Activated T-cell treated with anti-CD3 and anti-CD28 coated beads for 24 hours (primary cell): Measurements from ENCODE around the gene DVL1.
A peak's percentile ranks its signal among the peaks of the same experiment; 100 is the strongest.

ENCODE experiments used
- DNase-seq: peaks from one replicate; pipeline ENCODE4 v3.0.0-alpha.2; 2020; ENCODE audit warnings: low read depth

The DVL1 gene

GRCh38 chr1:1295154-1295923, 53.9 kb downstream of the DVL1 start:
- no peak for DNase-seq

DNA sequence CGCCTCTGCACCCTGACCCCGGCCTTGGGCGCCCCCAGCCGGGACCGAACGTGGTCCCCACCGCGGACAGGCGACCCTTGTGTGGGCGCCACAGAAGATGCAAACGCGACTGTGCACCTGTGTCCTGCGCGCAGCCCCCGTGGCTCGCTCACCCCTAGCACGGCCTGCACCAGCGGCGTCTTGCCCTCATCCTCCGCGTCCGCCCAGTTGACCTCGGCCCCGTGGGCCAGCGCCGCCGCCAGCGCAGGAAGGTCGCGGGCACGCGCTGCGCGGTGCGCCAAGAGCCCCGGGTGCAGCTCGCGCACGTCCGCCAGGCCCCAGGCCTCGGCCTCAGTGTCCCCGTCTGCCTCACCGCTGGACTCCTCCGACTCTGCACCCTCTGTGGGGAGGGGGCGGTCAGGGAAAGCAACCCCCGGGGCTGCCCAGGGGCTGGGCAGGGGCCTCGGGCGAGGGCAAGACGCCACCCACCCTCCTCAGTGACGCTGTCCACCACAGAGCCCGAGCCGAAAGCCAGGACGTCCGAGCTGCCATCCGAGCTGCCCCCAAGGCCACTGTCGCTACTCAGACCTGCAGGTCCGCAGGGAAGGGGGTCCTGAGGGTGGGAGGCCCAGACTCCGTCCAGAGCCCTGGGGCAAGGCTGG, 54.8 kb downstream of the DVL1 start:
- no peak for DNase-seq

- DNase-seq: no peak
Measured at GRCh38 chr1:1293263-1294249, 55.7 kb downstream of the DVL1 start.

DNA sequence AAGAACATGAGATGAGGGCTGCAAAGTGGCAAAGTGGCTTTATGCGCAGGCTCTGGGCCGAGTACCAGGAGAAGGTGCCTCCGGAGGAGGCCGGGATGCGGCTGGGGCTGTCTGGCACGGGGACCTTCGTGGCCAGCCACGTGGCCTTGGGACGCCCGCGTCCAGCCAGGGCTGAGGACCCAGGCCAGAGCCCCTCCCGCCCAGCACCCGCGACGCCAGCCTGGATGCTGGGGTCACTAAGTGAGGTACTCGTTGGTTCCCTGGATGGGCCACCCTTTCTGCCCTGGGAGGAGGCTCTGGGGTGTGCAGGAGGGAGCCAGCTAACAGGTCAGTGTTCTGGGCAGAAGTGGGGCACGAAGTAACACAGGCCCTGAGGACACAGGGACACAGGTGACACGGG, 56.4 kb downstream of the DVL1 start:
- no peak for DNase-seq

GRCh38 chr1:1292442-1292779, 56.8 kb downstream of the DVL1 start:
- no peak for DNase-seq

- DNase-seq: peak; percentile 51
Measured at GRCh38 chr1:1291548-1292441, 57.4 kb downstream of the DVL1 start.

DNA sequence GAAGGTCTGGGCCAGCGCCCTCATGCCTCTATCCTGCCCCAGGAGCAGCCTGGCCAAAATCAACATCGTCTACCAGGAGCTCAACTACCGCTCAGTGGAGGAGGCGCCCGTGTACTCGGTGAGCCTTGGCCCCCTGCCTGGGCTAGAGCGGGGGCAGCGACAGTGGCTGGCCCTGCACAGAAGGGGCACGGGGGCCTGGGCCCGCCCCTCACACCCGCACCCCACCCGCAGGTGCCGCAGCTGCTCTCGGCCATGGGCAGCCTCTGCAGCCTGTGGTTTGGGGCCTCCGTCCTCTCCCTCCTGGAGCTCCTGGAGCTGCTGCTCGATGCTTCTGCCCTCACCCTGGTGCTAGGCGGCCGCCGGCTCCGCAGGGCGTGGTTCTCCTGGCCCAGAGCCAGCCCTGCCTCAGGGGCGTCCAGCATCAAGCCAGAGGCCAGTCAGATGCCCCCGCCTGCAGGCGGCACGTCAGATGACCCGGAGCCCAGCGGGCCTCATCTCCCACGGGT, 58.1 kb downstream of the DVL1 start:
- no peak for DNase-seq

DNA sequence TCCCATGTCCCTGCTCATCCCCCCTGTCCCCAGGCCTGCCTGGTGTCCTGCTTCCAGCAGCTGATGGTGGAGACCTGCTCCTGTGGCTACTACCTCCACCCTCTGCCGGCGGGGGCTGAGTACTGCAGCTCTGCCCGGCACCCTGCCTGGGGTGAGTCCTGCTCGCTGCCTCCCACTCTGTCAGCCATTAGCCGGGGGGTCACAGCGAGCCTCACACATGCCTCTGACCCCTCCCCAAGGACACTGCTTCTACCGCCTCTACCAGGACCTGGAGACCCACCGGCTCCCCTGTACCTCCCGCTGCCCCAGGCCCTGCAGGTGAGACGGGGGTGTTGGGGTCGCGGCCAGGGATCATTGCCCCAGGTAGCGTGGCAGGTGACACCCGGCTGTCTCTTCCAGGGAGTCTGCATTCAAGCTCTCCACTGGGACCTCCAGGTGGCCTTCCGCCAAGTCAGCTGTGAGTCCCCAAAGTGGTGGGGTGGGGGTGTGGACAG, 58.9 kb downstream of the DVL1 start:
- peak; percentile 55 for DNase-seq

DNA sequence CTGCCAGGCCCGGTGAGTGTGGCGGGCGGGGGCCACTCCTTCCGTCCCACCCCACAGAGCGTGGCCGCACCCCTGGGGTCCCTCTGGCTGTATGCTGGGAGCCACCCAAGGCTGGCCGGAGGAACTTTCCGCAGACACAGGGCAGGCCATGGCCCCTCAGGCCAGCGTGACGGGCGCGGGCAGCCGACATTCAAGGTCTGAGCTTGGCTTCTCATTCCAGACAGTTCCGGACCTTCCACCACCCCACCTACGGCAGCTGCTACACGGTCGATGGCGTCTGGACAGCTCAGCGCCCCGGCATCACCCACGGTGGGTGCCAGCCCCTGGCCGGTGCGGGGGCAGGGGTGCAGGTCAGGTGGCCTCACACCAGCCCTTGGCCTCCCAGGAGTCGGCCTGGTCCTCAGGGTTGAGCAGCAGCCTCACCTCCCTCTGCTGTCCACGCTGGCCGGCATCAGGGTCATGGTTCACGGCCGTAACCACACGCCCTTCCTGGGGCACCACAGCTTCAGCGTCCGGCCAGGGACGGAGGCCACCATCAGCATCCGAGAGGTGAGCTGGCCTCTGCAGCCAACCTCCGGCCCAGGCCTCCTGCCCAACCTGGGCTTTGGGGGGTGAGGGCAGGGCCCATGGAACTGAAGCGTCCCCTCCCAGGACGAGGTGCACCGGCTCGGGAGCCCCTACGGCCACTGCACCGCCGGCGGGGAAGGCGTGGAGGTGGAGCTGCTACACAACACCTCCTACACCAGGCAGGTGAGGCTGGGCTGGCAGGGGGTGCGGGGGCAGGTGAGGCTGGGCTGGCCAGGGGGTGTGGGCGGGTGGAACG, 61.7 kb downstream of the DVL1 start:
- DNase-seq: no peak

- DNase-seq: no peak
Measured at GRCh38 chr1:1286313-1287261, 62.6 kb downstream of the DVL1 start.

DNA sequence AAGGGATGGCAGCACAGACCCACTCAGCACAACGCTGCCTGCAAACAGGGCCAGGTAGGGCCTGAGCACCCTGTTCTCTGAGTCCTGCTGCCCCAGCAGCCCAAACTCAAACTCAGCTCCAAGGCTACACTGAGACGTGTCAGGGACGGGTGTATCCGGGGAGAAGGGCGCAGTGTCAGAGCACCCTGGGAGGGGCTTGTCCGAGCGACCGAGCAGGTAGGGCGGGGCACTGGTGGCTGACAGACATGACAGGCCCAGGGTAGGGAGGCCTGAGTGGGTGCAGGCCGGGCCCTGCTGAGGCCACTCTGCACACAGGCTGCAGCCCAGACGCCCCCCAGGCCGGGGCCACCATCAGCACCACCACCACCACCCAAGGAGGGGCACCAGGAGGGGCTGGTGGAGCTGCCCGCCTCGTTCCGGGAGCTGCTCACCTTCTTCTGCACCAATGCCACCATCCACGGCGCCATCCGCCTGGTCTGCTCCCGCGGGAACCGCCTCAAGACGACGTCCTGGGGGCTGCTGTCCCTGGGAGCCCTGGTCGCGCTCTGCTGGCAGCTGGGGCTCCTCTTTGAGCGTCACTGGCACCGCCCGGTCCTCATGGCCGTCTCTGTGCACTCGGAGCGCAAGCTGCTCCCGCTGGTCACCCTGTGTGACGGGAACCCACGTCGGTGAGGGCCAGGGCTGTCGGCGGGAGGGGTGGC, 63.5 kb downstream of the DVL1 start:
- no peak for DNase-seq
